SK-N-SH treated with all-trans-retinoic acid at 6 μM for 48 hours (cell line): Measurements from ENCODE around the gene DHRS3.
A peak's percentile ranks its signal among the peaks of the same experiment; 100 is the strongest.

ENCODE experiments used
- ATAC-seq: fragments of 200-7000 bp; cut with Tn5 transposase; 3 replicates; pipeline ENCODE4 v1.9.1; 2020; ENCODE audit warnings: mild to moderate bottlenecking, moderate library complexity
- ARNTL ChIP-seq: fragments of 450-650 bp; formaldehyde crosslinking; IDR thresholded peaks from 2 replicates; pipeline ENCODE4 v1.5.0; 2020; ENCODE audit warnings: low read depth, mild to moderate bottlenecking, moderate library complexity, borderline replicate concordance
- BACH2 ChIP-seq: fragments of 250-450 bp; sonication (Bioruptor Pico); IDR thresholded peaks from 2 replicates; pipeline ENCODE4 v1.9.0; 2021; ENCODE audit warnings: mild to moderate bottlenecking, borderline replicate concordance
- CSDC2 ChIP-seq: fragments of 250-450 bp; sonication (Bioruptor Pico); IDR thresholded peaks from 2 replicates; pipeline ENCODE4 v1.5.0; 2020; ENCODE audit warnings: mild to moderate bottlenecking, moderate library complexity
- ESRRG ChIP-seq: fragments of 250-450 bp; sonication (Bioruptor Pico); IDR thresholded peaks from 2 replicates; pipeline ENCODE4 v1.6.1; 2021; ENCODE audit warnings: mild to moderate bottlenecking
- GLIS3 ChIP-seq: fragments of 250-450 bp; sonication (Bioruptor Pico); IDR thresholded peaks from 2 replicates; pipeline ENCODE4 v1.5.0; 2020; ENCODE audit warnings: mild to moderate bottlenecking, moderate library complexity
- ISL1 ChIP-seq: fragments of 250-450 bp; sonication (Bioruptor Pico); IDR thresholded peaks from 2 replicates; pipeline ENCODE4 v2.1.2; 2022; ENCODE audit warnings: mild to moderate bottlenecking, moderate library complexity
- OSR1 ChIP-seq: fragments of 250-450 bp; sonication (Bioruptor Pico); IDR thresholded peaks from 2 replicates; pipeline ENCODE4 v1.8.0; 2022; ENCODE audit warnings: moderate library complexity, mild to moderate bottlenecking, inconsistent platforms
- PATZ1 ChIP-seq: fragments of 250-450 bp; sonication (Bioruptor Pico); IDR thresholded peaks from 2 replicates; pipeline ENCODE4 v1.8.0; 2020; ENCODE audit warnings: mild to moderate bottlenecking, moderate library complexity, borderline replicate concordance
- POU6F1 ChIP-seq: fragments of 250-450 bp; sonication (Bioruptor Pico); IDR thresholded peaks from 2 replicates; pipeline ENCODE4 v1.8.0; 2021; ENCODE audit warnings: low read depth, mild to moderate bottlenecking, moderate library complexity, borderline replicate concordance
- PPARA ChIP-seq: fragments of 250-450 bp; sonication (Bioruptor Pico); IDR thresholded peaks from 2 replicates; pipeline ENCODE4 v1.5.0; 2020; ENCODE audit warnings: mild to moderate bottlenecking, borderline replicate concordance
- RARB ChIP-seq: fragments of 250-450 bp; sonication (Bioruptor Pico); IDR thresholded peaks from 2 replicates; pipeline ENCODE4 v1.8.0; 2021; ENCODE audit warnings: mild to moderate bottlenecking, moderate library complexity
- SNAI2 ChIP-seq: fragments of 250-450 bp; sonication (Bioruptor Pico); IDR thresholded peaks from 2 replicates; pipeline ENCODE4 v1.5.0; 2020; ENCODE audit warnings: mild to moderate bottlenecking, moderate library complexity
- TCF4 ChIP-seq: fragments of 250-450 bp; sonication (Bioruptor Pico); IDR thresholded peaks from 2 replicates; pipeline ENCODE4 v1.8.0; 2021; ENCODE audit warnings: mild to moderate bottlenecking, moderate library complexity, borderline replicate concordance
- TOX ChIP-seq: fragments of 250-450 bp; sonication (Bioruptor Pico); IDR thresholded peaks from 2 replicates; pipeline ENCODE4 v1.8.0; 2021; ENCODE audit warnings: mild to moderate bottlenecking, moderate library complexity, borderline replicate concordance
- TSHZ2 ChIP-seq: fragments of 250-450 bp; sonication (Bioruptor Pico); IDR thresholded peaks from 2 replicates; pipeline ENCODE4 v1.5.0; 2020; ENCODE audit warnings: mild to moderate bottlenecking, moderate library complexity
- ZC3H10 ChIP-seq: fragments of 250-450 bp; sonication (Bioruptor Pico); IDR thresholded peaks from 2 replicates; pipeline ENCODE4 v1.5.1; 2021; ENCODE audit warnings: mild to moderate bottlenecking, moderate library complexity
- ZFP3 ChIP-seq: fragments of 250-450 bp; sonication (Bioruptor Pico); IDR thresholded peaks from 2 replicates; pipeline ENCODE4 v1.5.0; 2020; ENCODE audit warnings: mild to moderate bottlenecking, moderate library complexity
- ZFP30 ChIP-seq: fragments of 450-650 bp; formaldehyde crosslinking; IDR thresholded peaks from 2 replicates; pipeline ENCODE4 v1.5.0; 2022; ENCODE audit warnings: mild to moderate bottlenecking, moderate library complexity
- ZNF565 ChIP-seq: fragments of 450-650 bp; formaldehyde crosslinking; conservative IDR thresholded peaks from 2 replicates; pipeline ENCODE4 v1.5.0; 2020; ENCODE audit warnings: low read depth, mild to moderate bottlenecking, moderate library complexity
- ZNF70 ChIP-seq: fragments of 450-650 bp; formaldehyde crosslinking; IDR thresholded peaks from 2 replicates; pipeline ENCODE4 v1.5.0; 2020; ENCODE audit warnings: mild to moderate bottlenecking, moderate library complexity
- ZNF8 ChIP-seq: fragments of 450-650 bp; formaldehyde crosslinking; IDR thresholded peaks from 2 replicates; pipeline ENCODE4 v1.5.0; 2020; ENCODE audit warnings: mild to moderate bottlenecking, moderate library complexity
- TF ChIP-seq, protein P1 (sequence below): fragments of 250-450 bp; sonication (Bioruptor Pico); IDR thresholded peaks from 2 replicates; pipeline ENCODE4 v1.5.1; 2020; ENCODE audit warnings: low read depth, mild to moderate bottlenecking, moderate library complexity
- TF ChIP-seq, protein P2 (sequence below): fragments of 250-450 bp; sonication (Bioruptor Pico); IDR thresholded peaks from 2 replicates; pipeline ENCODE4 v1.5.1; 2021; ENCODE audit warnings: mild to moderate bottlenecking, moderate library complexity

DHRS3 gene

DNA sequence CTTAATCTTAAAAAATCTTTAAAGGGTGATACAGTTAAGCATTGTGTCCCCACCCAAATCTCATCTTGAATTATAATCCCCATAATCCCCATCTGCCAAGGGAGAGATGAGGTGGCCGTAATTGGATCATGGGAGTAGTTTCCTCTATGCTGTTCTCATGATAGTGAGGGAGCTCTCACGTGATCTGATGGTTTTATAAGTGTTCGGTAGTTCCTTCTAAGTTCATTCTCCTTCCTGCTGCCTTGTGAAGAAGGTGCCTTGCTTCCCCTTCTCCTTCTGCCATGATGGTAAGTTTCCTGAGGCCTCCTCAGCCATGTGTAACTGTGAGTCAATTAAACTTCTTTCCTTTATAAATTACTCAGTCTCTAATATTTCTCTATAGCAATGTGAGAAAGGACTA, 10.7 kb downstream of the DHRS3 start (continued):
- TF ChIP-seq, protein P1, sequence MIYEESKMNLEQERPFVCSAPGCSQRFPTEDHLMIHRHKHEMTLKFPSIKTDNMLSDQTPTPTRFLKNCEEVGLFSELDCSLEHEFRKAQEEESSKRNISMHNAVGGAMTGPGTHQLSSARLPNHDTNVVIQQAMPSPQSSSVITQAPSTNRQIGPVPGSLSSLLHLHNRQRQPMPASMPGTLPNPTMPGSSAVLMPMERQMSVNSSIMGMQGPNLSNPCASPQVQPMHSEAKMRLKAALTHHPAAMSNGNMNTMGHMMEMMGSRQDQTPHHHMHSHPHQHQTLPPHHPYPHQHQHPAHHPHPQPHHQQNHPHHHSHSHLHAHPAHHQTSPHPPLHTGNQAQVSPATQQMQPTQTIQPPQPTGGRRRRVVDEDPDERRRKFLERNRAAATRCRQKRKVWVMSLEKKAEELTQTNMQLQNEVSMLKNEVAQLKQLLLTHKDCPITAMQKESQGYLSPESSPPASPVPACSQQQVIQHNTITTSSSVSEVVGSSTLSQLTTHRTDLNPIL: no peak

- no peak for ATAC-seq
- 0 out of 2 replicates have a peak, but pooled peaks have one; percentile 10 for TF ChIP-seq GLIS3
- TF ChIP-seq TOX (CRISPR knock-in tag): 0 out of 2 replicates have a peak, but pooled peaks have one; percentile 31
- TF ChIP-seq, protein P2, sequence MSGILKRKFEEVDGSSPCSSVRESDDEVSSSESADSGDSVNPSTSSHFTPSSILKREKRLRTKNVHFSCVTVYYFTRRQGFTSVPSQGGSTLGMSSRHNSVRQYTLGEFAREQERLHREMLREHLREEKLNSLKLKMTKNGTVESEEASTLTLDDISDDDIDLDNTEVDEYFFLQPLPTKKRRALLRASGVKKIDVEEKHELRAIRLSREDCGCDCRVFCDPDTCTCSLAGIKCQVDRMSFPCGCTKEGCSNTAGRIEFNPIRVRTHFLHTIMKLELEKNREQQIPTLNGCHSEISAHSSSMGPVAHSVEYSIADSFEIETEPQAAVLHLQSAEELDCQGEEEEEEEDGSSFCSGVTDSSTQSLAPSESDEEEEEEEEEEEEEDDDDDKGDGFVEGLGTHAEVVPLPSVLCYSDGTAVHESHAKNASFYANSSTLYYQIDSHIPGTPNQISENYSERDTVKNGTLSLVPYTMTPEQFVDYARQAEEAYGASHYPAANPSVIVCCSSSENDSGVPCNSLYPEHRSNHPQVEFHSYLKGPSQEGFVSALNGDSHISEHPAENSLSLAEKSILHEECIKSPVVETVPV (CRISPR knock-in tag): no peak
- TF ChIP-seq, protein P1: peak; percentile 15; the same call in 1 of the 2 replicates
Observed at GRCh38 chr1:12604986-12605385, 13.0 kb downstream of the DHRS3 start.

DNA sequence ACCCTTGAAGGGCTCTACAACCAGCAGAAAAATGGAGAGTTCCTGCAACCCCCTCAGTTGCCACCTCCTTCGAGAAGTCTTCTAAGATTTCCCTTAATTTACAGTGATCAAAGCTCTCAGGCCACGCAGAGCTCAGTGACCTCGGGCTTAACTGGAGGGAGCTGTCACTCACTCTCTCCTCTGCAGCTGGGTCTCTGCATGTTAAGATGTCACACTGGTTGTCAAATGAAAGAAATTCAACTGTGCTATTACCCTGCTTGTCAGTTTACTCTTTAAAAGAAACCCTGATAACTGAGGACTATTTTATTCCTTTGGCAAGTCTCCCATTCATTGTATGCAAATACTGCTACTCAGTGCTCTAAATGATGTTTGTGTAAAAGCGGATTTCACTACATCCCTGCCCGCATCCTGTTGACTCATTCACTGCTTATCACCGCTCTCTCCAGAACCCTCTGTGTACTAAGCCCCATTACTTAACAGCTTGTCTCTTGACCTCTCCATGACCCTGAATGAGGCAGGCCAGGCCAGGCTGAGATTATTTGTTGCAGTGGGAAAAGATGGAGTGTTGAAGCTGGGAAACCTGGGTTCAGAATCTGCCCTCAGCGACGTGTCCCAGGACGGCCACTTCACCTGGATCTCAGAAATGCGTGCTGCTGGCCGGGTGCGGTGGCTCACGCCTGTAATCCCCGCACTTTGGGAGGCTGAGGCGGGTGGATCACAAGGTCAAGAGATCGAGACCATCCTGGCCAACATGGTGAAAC, 13.7 kb downstream of the DHRS3 start:
- TF ChIP-seq POU6F1 (CRISPR knock-in tag) (no peak), TCF4 (CRISPR knock-in tag) (peak; percentile 41), ZFP30 (CRISPR knock-in tag) (peak; percentile 49; the same call in 1 of the 2 replicates), ZNF565 (CRISPR knock-in tag) (peak; percentile 86), SNAI2 (CRISPR knock-in tag) (peak; percentile 99), OSR1 (CRISPR knock-in tag) (peak; percentile 89), ESRRG (CRISPR knock-in tag) (peak; percentile 75; the same call in 1 of the 2 replicates), PATZ1 (CRISPR knock-in tag) (peak; percentile 9; the same call in 1 of the 2 replicates), PPARA (peak; percentile 77; the same call in 1 of the 2 replicates), ARNTL (peak; percentile 70; the same call in 1 of the 2 replicates), BACH2 (peak; percentile 88; the same call in 1 of the 2 replicates), ZC3H10 (CRISPR knock-in tag) (peak; percentile 72), RARB (CRISPR knock-in tag) (peak; percentile 82; the same call in 1 of the 2 replicates), ZFP3 (CRISPR knock-in tag) (peak; percentile 90), ZNF8 (CRISPR knock-in tag) (peak; percentile 41; the same call in 1 of the 2 replicates), GLIS3 (peak; percentile 81; the same call in 1 of the 2 replicates), ZNF70 (CRISPR knock-in tag) (peak; percentile 57; the same call in 1 of the 2 replicates), TSHZ2 (CRISPR knock-in tag) (peak; percentile 76; the same call in 1 of the 2 replicates), CSDC2 (CRISPR knock-in tag) (peak; percentile 96), TOX (CRISPR knock-in tag) (peak; percentile 64; the same call in 1 of the 2 replicates), ISL1 (peak; percentile 79)
- TF ChIP-seq, protein P1: peak; percentile 36; the same call in 1 of the 2 replicates
- TF ChIP-seq, protein P2 (CRISPR knock-in tag): peak; percentile 60; the same call in 1 of the 2 replicates
- peak; percentile 79 for ATAC-seq
